PC-3 (cell line): ENCODE data around the gene MAGI2.

ENCODE experiments used
- CTCF ChIP-seq: fragments of 300-600 bp; sonication (generic); conservative IDR thresholded peaks from 2 replicates; pipeline ENCODE4 v1.5.1; 2017; ENCODE audit warnings: antibody characterized with exemption, low read depth, mild to moderate bottlenecking, low read length
- EZH2 ChIP-seq: fragments of 300-600 bp; sonication (generic); IDR thresholded peaks from one replicate; pipeline ENCODE4 v1.6.1; 2017; ENCODE audit warnings: antibody characterized with exemption, mild to moderate bottlenecking, low read length; ENCODE audit not compliant: unreplicated experiment
- EZH2phosphoT487 ChIP-seq: fragments of 300-600 bp; sonication (generic); IDR thresholded peaks from 2 replicates; pipeline ENCODE4 v1.6.1; 2018; ENCODE audit warnings: mild to moderate bottlenecking, antibody characterized with exemption, low read length, borderline replicate concordance

DNA sequence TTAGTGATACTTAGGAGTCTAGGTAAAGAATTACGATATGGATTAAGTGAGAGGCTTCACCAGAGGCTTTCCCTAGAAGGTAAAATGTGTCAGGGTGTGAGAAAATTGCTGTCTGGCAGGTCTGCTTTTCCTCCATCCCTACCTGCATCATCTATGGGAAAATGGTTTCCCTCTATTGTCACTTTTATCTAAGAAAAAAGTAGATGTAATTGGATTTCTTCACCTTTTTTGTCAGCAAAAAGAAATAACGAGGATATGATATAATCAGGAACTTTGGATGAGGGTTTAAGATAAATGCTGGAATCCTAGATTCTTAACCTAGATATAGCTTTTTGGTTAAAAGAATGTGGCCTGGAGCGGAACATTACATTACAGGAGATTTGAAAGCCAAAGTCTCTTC is 146.1 kb downstream of the MAGI2 start:
- TF ChIP-seq EZH2phosphoT487 (no peak), CTCF (no peak), EZH2 (no peak)
